Measurements from ENCODE around the gene FOXG1. TPM values are rescaled to one million over a fixed set of nuclear protein-coding genes. Genes with fewer than 3 reads are reported as not detected.

FOXG1 gene
- total RNA-seq, 1 donor from 2014 or later, result not detected

- Mint-ChIP-seq H3K27me3 (ENCODE audit: unreplicated experiment) (peaks cover 32% of the 10 kb centered on the region), H3K4me3 (ENCODE audit: unreplicated experiment) (no peak overlapping the region), H3K36me3 (ENCODE audit: unreplicated experiment) (no peaks in the 10 kb centered on the region), H3K27ac (ENCODE audit: unreplicated experiment) (no peak overlapping the region), H3K9me3 (ENCODE audit: unreplicated experiment) (peaks cover 24% of the 10 kb centered on the region), H3K4me1 (ENCODE audit: low read depth, unreplicated experiment) (peaks cover 2% of the 10 kb centered on the region)
- TF ChIP-seq CTCF (IDR thresholded peaks at IDR 0.05; ENCODE audit: partially characterized antibody, unreplicated experiment), result no peak
- no peak for DNase-seq
Observed at GRCh38 chr14:28776482-28777266, 10.1 kb downstream of the FOXG1 start.

- H3K4me3 Mint-ChIP-seq (ENCODE audit: unreplicated experiment), result no peak overlapping the region
- no peak overlapping the region for H3K27ac Mint-ChIP-seq (ENCODE audit: unreplicated experiment)
- DNase-seq, result no peak
- H3K27me3 Mint-ChIP-seq (ENCODE audit: unreplicated experiment), result peaks cover 31% of the 10 kb centered on the region
- peaks cover 2% of the 10 kb centered on the region for H3K4me1 Mint-ChIP-seq (ENCODE audit: low read depth, unreplicated experiment)
- peaks cover 21% of the 10 kb centered on the region for H3K9me3 Mint-ChIP-seq (ENCODE audit: unreplicated experiment)
- no peaks in the 10 kb centered on the region for H3K36me3 Mint-ChIP-seq (ENCODE audit: unreplicated experiment)
- TF ChIP-seq CTCF (IDR thresholded peaks at IDR 0.05; ENCODE audit: partially characterized antibody, unreplicated experiment), result no peak
Observed at GRCh38 chr14:28777471-28778137, 11.0 kb downstream of the FOXG1 start.

- Mint-ChIP-seq H3K27ac (ENCODE audit: unreplicated experiment) (no peak overlapping the region), H3K9me3 (ENCODE audit: unreplicated experiment) (peaks cover 21% of the 10 kb centered on the region), H3K4me1 (ENCODE audit: low read depth, unreplicated experiment) (peaks cover 2% of the 10 kb centered on the region), H3K36me3 (ENCODE audit: unreplicated experiment) (no peaks in the 10 kb centered on the region), H3K4me3 (ENCODE audit: unreplicated experiment) (no peak overlapping the region), H3K27me3 (ENCODE audit: unreplicated experiment) (peaks cover 24% of the 10 kb centered on the region)
- no peak for TF ChIP-seq CTCF (IDR thresholded peaks at IDR 0.05; ENCODE audit: partially characterized antibody, unreplicated experiment)
- DNase-seq, result no peak
Observed at GRCh38 chr14:28778138-28779117, 11.8 kb downstream of the FOXG1 start.

- no peak overlapping the region for H3K27ac Mint-ChIP-seq (ENCODE audit: unreplicated experiment)
- H3K27me3 Mint-ChIP-seq (ENCODE audit: unreplicated experiment), result peaks cover 30% of the 10 kb centered on the region
- TF ChIP-seq CTCF (IDR thresholded peaks at IDR 0.05; ENCODE audit: partially characterized antibody, unreplicated experiment), result no peak
- no peak overlapping the region for H3K4me3 Mint-ChIP-seq (ENCODE audit: unreplicated experiment)
- no peaks in the 10 kb centered on the region for H3K36me3 Mint-ChIP-seq (ENCODE audit: unreplicated experiment)
- no peak for DNase-seq
- H3K9me3 Mint-ChIP-seq (ENCODE audit: unreplicated experiment), result peaks cover 21% of the 10 kb centered on the region
- H3K4me1 Mint-ChIP-seq (ENCODE audit: low read depth, unreplicated experiment), result peaks cover 5% of the 10 kb centered on the region
Observed at GRCh38 chr14:28779456-28779855, 12.9 kb downstream of the FOXG1 start.

All from glutamatergic neuron (in vitro differentiated cells).